PFSK-1 (cell line): ENCODE measurements around the gene RSPH6A.

Experiments used
- FOXP2 ChIP-seq: optimal IDR thresholded peaks from 2 replicates; pipeline ENCODE3; 2011; ENCODE audit warnings: borderline replicate concordance, control low read depth, inconsistent platforms; ENCODE audit not compliant: insufficient read depth; ENCODE audit errors: extremely low read length, extremely low read depth
- POLR2AphosphoS5 ChIP-seq: IDR thresholded peaks from 2 replicates; pipeline ENCODE4 v1.6.1; 2012; ENCODE audit warnings: low read depth, mild to moderate bottlenecking, control low read depth, low read length, moderate library complexity
- SIN3A ChIP-seq: IDR thresholded peaks from 2 replicates; pipeline ENCODE4 v1.6.1; 2012; ENCODE audit warnings: mild to moderate bottlenecking, low read length, moderate library complexity, borderline replicate concordance; ENCODE audit not compliant: insufficient read depth
- TAF1 ChIP-seq: IDR thresholded peaks from 2 replicates; pipeline ENCODE4 v1.6.1; 2012; ENCODE audit warnings: low read length, control low read depth, borderline replicate concordance; ENCODE audit not compliant: insufficient read depth
- TF ChIP-seq, protein P1 (sequence below), 2 experiments: IDR thresholded peaks; 2 replicates each; pipeline versions ENCODE4 v1.6.1 to v1.8.0; 2011 to 2012; ENCODE audit warnings: low read depth in 2 of 2, low read length in 2 of 2, control low read depth in 1 of 2, inconsistent platforms in 1 of 2, mild to moderate bottlenecking in 1 of 2, moderate library complexity in 1 of 2; ENCODE audit not compliant: insufficient read depth in 1 of 2

RSPH6A gene

DNA sequence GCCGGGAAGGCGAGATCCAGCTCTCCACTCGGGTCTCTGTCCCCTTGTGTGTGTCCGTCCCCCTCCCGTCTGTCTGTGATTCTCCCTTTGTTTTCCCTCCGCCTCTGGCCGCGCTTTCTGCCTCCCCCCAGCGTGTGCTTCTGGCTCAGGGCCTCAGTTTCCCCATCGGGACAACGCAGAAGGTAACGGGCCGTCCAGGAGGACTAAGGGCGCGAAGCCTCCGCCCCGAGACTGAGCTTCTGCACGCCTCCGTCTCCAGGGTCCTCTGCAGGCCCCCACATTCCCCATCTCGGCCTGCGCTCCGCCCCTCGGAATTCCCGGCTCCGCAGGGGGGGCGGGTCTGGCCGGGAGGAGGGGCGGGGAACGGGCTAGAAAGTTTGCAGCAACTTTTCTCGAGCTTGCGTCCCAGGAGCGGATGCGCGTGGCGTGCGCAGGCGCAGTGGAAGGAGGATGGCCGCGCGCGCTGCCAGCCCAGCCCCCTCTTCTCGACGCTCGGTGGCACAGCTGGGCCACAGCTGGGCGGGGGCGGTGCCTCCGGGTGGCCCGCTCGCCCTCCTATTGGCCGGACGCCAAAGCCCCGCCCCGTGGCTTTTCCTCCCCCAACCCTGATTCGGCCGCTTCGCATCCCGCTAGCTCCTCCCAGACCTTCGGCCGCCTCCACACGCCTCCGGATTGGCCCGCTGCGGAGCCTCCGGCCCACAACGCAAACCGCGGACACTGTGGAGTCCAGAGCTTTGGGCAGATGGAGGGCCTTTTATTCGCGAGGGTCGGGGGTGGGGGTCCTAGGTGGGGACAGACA, 45.9 kb downstream of the RSPH6A start, which contains the start of gene SIX5:
Gene SIX5 (minus strand): TSS at position 269 of the 799 bp plus-strand sequence. CDS start 408 bp downstream, outside the sequence.
- TF ChIP-seq, protein P1, sequence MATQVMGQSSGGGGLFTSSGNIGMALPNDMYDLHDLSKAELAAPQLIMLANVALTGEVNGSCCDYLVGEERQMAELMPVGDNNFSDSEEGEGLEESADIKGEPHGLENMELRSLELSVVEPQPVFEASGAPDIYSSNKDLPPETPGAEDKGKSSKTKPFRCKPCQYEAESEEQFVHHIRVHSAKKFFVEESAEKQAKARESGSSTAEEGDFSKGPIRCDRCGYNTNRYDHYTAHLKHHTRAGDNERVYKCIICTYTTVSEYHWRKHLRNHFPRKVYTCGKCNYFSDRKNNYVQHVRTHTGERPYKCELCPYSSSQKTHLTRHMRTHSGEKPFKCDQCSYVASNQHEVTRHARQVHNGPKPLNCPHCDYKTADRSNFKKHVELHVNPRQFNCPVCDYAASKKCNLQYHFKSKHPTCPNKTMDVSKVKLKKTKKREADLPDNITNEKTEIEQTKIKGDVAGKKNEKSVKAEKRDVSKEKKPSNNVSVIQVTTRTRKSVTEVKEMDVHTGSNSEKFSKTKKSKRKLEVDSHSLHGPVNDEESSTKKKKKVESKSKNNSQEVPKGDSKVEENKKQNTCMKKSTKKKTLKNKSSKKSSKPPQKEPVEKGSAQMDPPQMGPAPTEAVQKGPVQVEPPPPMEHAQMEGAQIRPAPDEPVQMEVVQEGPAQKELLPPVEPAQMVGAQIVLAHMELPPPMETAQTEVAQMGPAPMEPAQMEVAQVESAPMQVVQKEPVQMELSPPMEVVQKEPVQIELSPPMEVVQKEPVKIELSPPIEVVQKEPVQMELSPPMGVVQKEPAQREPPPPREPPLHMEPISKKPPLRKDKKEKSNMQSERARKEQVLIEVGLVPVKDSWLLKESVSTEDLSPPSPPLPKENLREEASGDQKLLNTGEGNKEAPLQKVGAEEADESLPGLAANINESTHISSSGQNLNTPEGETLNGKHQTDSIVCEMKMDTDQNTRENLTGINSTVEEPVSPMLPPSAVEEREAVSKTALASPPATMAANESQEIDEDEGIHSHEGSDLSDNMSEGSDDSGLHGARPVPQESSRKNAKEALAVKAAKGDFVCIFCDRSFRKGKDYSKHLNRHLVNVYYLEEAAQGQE (IDR thresholded peaks at IDR 0.05; ENCODE audit: insufficient read depth in 1 of 2, low read depth in 2 of 2, low read length in 2 of 2) = peak; percentile 12 to 43; a peak in 1 of 4 replicates
- peak; percentile 97; the same call in 1 of the 2 replicates for TF ChIP-seq SIN3A
- peak; percentile 31; the same call in 1 of the 2 replicates for TF ChIP-seq POLR2AphosphoS5
- TF ChIP-seq FOXP2 = no peak
- TF ChIP-seq TAF1 = peak; percentile 70; the same call in 1 of the 2 replicates

DNA sequence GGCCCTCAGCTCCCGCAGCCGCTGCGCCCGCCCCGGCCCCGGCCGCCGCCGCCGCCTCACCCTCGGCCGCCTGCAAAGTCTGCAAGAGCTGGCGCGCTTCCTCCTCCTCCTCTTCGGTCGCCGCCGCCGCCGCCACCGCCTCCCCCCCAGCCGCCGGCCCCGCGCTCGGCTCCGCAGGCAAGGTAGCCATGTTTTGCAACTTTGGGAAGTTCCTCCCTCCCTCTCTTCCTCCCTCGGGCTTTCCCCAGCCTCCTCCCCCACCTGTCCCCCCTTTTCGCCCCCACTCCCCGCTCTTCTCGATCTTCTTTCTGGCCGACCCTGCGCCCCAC, 46.5 kb downstream of the RSPH6A start:
- no peak for TF ChIP-seq SIN3A
- TF ChIP-seq, protein P1 (IDR thresholded peaks at IDR 0.05; ENCODE audit: insufficient read depth in 1 of 2, low read depth in 2 of 2, low read length in 2 of 2) = no peak
- TF ChIP-seq POLR2AphosphoS5 = no peak
- TF ChIP-seq TAF1 = no peak
- no peak for TF ChIP-seq FOXP2

DNA sequence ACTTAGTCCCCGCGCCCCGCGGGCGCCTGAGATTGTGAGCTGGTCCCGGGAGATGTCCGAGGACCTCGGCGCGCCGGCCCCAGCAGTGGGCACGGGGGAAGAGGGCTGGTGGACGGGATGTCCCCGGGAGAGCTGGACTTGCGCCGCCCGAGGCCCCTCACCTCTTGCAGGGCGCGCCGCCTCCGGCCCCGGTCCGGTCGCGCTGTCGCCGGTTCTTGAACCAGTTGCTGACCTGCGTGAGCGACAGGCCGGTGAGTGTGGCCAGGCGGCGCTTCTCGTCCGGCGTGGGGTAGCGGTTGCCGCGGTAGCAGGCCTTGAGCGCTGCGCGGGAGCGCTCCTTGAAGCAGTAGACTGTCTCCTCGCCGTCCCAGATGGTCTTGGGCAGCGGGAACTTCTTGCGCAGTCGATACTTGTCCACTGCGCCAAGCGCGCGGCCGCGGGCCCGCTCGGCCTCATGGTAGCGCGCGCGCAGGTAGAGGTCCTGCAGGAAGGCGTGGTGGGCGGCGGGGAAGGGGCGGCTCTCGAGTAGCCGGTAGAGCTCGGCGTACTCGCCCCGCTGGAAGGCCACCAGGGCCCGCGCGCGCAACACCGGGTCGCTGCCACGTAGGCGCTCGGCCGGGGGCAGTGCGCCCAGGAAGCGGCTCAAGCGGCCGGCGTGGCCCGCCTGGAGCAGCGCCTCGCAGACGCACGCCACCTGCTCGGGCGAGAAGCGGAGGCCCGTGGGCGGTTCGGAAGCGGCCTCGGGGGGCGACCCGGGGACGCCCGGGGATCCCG, 47.0 kb downstream of the RSPH6A start:
- no peak for TF ChIP-seq TAF1
- TF ChIP-seq, protein P1 (IDR thresholded peaks at IDR 0.05; ENCODE audit: insufficient read depth in 1 of 2, low read depth in 2 of 2, low read length in 2 of 2) = 0 out of 4 replicates have a peak, but pooled peaks of 1 of the 2 experiments have one; percentile 5
- TF ChIP-seq SIN3A = no peak
- no peak for TF ChIP-seq FOXP2

DNA sequence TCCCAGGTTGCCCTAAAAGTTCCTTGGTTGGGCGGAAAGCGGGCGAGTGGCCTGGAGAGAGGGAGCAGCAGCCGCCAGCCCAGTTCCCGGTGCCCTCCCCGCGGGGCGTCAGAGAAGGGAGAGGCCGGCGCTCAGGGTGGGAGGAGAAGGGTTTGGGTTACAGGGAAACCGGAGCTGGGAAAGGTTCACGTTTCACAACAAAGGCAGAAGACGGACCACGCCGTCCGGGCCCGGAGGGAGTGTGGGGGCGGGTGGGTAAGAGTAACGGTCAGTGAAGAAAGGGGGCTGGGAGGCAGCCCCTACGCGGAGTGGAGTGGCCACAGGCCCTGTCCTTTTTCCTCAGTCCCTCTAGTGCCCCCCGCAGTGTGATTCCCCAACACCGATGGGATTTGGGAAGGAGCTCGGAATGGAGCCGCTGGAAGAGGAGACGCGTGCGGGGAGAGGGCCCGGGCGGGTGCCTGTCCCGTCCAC, 47.7 kb downstream of the RSPH6A start:
- TF ChIP-seq, protein P1 (IDR thresholded peaks at IDR 0.05; ENCODE audit: insufficient read depth in 1 of 2, low read depth in 2 of 2, low read length in 2 of 2) = no peak
- TF ChIP-seq POLR2AphosphoS5 = peak; percentile 66
- TF ChIP-seq SIN3A = peak; percentile 86; the same call in 1 of the 2 replicates
- TF ChIP-seq TAF1 = peak; percentile 33; the same call in 1 of the 2 replicates
